Fibroblast of gingiva (primary cell): ENCODE results near the gene RPS21.

Source experiments
- DNase-seq: peaks from one replicate; pipeline ENCODE4 v3.0.0-alpha.2; 2011; ENCODE audit warnings: low read depth

The RPS21 gene

GRCh38 chr20:62396367-62397239 lies 9.7 kb downstream of the RPS21 start:
- no peak for DNase-seq

- DNase-seq = no peak
Measured at GRCh38 chr20:62398120-62398821, 11.4 kb downstream of the RPS21 start.

GRCh38 chr20:62400021-62400420 lies 13.1 kb downstream of the RPS21 start:
- DNase-seq = no peak

GRCh38 chr20:62400541-62400940 lies 13.6 kb downstream of the RPS21 start:
- DNase-seq = no peak

GRCh38 chr20:62401331-62401779 lies 14.5 kb downstream of the RPS21 start:
- DNase-seq = no peak

GRCh38 chr20:62402456-62403150 lies 15.7 kb downstream of the RPS21 start:
- no peak for DNase-seq

GRCh38 chr20:62403331-62403730 lies 16.4 kb downstream of the RPS21 start:
- DNase-seq = no peak

- DNase-seq = no peak
Measured at GRCh38 chr20:62404112-62404665, 17.3 kb downstream of the RPS21 start.

- DNase-seq = no peak
Measured at GRCh38 chr20:62404761-62405107, 17.8 kb downstream of the RPS21 start.

- peak; percentile 57 for DNase-seq
Measured at GRCh38 chr20:62405108-62405980, 18.4 kb downstream of the RPS21 start.

GRCh38 chr20:62405981-62406513 lies 19.1 kb downstream of the RPS21 start:
- DNase-seq = no peak

GRCh38 chr20:62406635-62407176 lies 19.8 kb downstream of the RPS21 start:
- DNase-seq = no peak

GRCh38 chr20:62407221-62407992 lies 20.5 kb downstream of the RPS21 start, which contains the start of gene CABLES2:
Gene CABLES2, minus strand, starts transcription at chr20:62407285. Its CDS starts 9 bp downstream, at chr20:62407276.
- DNase-seq = peak; percentile 94

GRCh38 chr20:62408055-62408454 lies 21.2 kb downstream of the RPS21 start:
- no peak for DNase-seq

GRCh38 chr20:62408640-62409039 lies 21.7 kb downstream of the RPS21 start:
- no peak for DNase-seq

GRCh38 chr20:62409086-62409853 lies 22.4 kb downstream of the RPS21 start:
- no peak for DNase-seq

- no peak for DNase-seq
Measured at GRCh38 chr20:62409931-62410745, 23.2 kb downstream of the RPS21 start.
